Spinal cord (tissue), 10 donors: ENCODE results near the gene SUCLG2. TPM values are rescaled to one million over a fixed set of nuclear protein-coding genes. Genes with fewer than 3 reads are reported as not detected.

Experiments used
- DNase-seq, 6 donors: peaks; one replicate each; pipeline versions ENCODE4 v3.0.0 to v3.0.0-alpha.2; 2013 to 2015; ENCODE audit warnings: low spot score in 6 of 6, low read depth in 4 of 6
- H3K27ac ChIP-seq: one replicate; pipeline ENCODE4 v1.5.1; 2013; ENCODE audit warnings: low read depth, low read length, control low read depth
- H3K27me3 ChIP-seq: one replicate; pipeline ENCODE4 v1.6.1; 2013; ENCODE audit warnings: low read length; ENCODE audit not compliant: control insufficient read depth, insufficient read depth
- H3K36me3 ChIP-seq: one replicate; pipeline ENCODE4 v1.6.1; 2013; ENCODE audit warnings: low read length; ENCODE audit not compliant: control insufficient read depth, insufficient read depth
- H3K4me1 ChIP-seq: one replicate; pipeline ENCODE4 v1.6.1; 2013; ENCODE audit warnings: low read length; ENCODE audit not compliant: control insufficient read depth, insufficient read depth
- H3K4me3 ChIP-seq: one replicate; pipeline ENCODE4 v1.5.1; 2013; ENCODE audit warnings: low read depth, low read length, control low read depth
- H3K9me3 ChIP-seq: one replicate; pipeline ENCODE4 v1.6.1; 2013; ENCODE audit warnings: low read length; ENCODE audit not compliant: control insufficient read depth, insufficient read depth
- WGBS: methylation state at CpG from one replicate; pipeline ENCODE4 v1.1.5; 2013; ENCODE audit warnings: missing lambda C conversion rate; ENCODE audit not compliant: insufficient coverage; 5-methylcytosine and 5-hydroxymethylcytosine counted together
- polyA plus RNA-seq, 2 donors: library from polyadenylated mRNA; unstranded; fragments of 120-200 nt; gene quantifications; one replicate each; pipeline ENCODE4 v1.2.1, GENCODE V29; 2013; ENCODE audit not compliant: insufficient read length in 2 of 2
- total RNA-seq, 2 donors: library from RNA; depleted of rRNA in 1 of 2; stranded (reverse); fragments of 120-200 nt in 1 of 2; fragments of >200 nt in 1 of 2; gene quantifications; one replicate each; pipeline versions ENCODE4 v1.2.3 to v1.2.4, GENCODE V29; 2013 to 2014
- donor health status: healthy.

The SUCLG2 gene
- total and polyA plus RNA-seq, 4 donors, result 23.4 to 39.2 (median 26.8) TPM

DNA sequence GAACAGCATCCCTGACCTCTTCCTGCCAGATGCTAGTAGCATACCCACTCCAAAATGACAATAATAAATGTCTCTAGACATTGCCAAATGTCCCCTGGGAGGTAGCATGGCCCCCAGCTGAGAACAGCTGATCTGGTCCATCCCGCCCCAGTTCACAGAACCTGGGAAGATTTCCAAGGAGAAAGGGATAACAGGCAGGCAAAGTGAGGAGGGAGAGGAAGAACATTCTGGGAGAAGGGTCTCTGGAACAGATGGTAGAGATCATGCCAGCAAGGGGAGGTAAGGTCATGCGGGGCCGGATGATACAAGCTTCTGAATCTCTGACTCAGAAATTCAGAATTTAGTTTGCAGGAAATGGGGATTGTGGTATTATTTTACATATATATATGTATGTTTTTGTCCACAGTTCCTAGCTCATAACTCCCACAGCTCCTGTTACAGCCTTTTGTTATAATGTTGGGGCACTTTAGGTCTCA is 192.7 kb downstream of the SUCLG2 start:
- H3K4me1 ChIP-seq, result no peaks in the 10 kb centered on the region
- no peaks in the 10 kb centered on the region for H3K36me3 ChIP-seq
- H3K9me3 ChIP-seq, result no peaks in the 10 kb centered on the region
- peak in 1 of 6 donors; percentile 51 for DNase-seq
- WGBS, result 70% methylated on average over 1 of the region's 3 CpGs
- H3K4me3 ChIP-seq, result no peak overlapping the region
- H3K27ac ChIP-seq, result no peak overlapping the region
- no peaks in the 10 kb centered on the region for H3K27me3 ChIP-seq

DNA sequence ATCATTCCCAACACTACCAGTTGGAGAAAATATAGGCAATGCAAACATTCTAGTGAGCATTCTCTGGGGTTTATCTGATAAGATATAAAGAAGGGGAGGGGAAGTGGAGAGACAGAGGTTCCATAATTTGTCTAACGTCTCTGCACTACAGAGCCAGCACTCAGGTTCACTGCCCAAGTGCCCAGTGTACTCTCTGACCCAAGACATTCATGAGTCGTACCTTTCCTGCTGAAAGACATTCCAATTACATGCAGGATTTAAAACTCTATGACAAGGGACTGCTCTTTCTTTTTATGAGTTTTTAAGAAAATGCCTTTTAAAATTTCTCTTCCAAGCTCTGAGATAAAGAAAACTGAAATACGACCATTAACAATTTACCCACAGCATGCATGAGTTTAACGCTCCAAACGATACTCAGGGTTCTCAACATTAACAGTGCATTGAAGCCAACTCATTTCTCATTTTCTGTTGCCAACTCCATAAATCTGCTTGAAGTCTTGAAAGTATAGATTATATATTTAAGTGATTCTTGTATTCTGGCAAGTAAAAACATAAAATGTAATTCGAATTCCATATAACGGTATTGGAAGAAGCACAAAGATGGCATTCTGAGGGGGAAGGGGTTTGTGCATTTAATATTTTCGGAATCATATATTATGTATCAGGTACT is 193.4 kb downstream of the SUCLG2 start:
- DNase-seq, result peak in 1 of 6 donors; percentile 69
- Histone ChIP-seq H3K4me3 (no peak overlapping the region), H3K27ac (no peak overlapping the region), H3K36me3 (no peaks in the 10 kb centered on the region), H3K27me3 (no peaks in the 10 kb centered on the region), H3K4me1 (no peaks in the 10 kb centered on the region), H3K9me3 (no peaks in the 10 kb centered on the region)
- WGBS, result 50% methylated on average over 1 of the region's 8 CpGs

DNA sequence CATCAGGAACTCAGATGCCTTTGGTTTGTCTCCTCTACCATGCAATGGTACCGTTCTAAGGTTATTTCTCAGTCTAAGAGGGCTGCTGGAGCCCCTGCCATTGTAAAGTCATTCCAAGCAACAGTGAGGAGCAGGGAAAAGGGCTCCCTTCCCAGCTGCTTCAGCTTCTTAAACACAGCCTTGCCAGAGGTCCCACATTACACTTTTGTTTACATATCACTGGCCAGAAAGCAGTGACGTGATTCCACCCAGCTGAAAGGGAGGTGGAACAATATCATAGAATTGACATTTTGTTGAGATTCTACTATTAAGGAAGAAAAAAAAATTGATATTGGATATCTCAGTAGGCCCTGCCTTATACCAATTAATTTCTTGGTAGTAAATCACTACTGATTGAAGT is 194.6 kb downstream of the SUCLG2 start:
- no peaks in the 10 kb centered on the region for H3K36me3 ChIP-seq
- no peak overlapping the region for H3K27ac ChIP-seq
- DNase-seq, result no peak
- no peaks in the 10 kb centered on the region for H3K9me3 ChIP-seq
- H3K27me3 ChIP-seq, result no peaks in the 10 kb centered on the region
- H3K4me1 ChIP-seq, result no peaks in the 10 kb centered on the region
- no CpG with 5 or more reads among the region's 2 CpGs for WGBS
- H3K4me3 ChIP-seq, result no peak overlapping the region

DNA sequence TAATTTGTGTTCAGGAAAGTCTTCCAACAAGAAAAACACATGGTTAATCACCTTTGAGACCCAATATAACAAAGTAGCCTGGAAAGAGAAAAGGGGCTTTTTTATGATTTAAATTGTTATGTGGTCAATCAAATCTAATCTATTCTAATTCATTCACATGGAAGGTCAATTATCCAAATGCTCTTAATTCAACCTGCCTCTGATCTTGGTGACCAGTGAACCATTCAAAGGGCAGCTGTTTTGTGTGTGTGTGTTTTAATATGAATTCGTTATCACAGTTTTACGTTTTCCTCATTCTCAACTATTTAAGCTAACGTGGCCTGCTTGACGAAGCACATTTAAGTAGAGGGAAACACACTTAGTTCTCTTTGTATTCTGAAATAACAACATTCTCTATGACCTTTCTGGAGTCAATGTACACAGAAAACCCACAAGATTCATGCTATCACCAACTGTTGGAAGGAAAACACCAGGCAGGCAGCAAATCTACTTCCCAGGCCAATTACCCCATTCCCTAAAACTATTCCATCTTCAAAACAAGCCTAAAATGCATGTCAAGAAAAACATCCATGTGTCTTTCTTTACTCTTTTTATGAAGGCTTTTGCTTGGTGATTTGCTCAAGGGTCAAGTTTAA is 195.4 kb downstream of the SUCLG2 start:
- Histone ChIP-seq H3K27ac (no peak overlapping the region), H3K4me1 (no peaks in the 10 kb centered on the region), H3K4me3 (no peak overlapping the region), H3K27me3 (no peaks in the 10 kb centered on the region), H3K36me3 (no peaks in the 10 kb centered on the region), H3K9me3 (no peaks in the 10 kb centered on the region)
- DNase-seq, result peak in 2 of 6 donors; percentile 18
- 35% methylated on average over 2 of the region's 4 CpGs for WGBS

DNA sequence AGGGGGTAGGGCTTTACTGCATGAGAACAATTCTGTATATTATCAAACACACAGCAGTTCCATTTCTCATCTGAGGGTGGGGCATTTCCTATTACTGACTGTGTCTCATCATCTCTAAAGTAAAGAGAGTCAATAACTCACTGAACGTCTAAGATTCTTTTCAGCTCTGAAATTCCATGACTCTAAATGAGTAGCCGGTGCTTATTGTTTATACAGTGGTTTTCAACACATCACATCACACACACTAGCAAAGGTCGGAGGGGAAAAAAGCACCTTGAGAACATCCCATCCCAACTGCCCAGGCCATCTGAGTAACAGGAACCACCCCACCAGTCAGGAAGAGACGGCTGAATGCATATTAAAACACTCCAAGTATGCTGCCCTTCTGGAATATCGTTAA is 196.0 kb downstream of the SUCLG2 start:
- Histone ChIP-seq H3K36me3 (no peaks in the 10 kb centered on the region), H3K4me3 (no peak overlapping the region), H3K27me3 (no peaks in the 10 kb centered on the region), H3K9me3 (no peaks in the 10 kb centered on the region), H3K27ac (no peak overlapping the region), H3K4me1 (no peaks in the 10 kb centered on the region)
- DNase-seq, result no peak
- 64% methylated on average over 4 of the region's 5 CpGs for WGBS

DNA sequence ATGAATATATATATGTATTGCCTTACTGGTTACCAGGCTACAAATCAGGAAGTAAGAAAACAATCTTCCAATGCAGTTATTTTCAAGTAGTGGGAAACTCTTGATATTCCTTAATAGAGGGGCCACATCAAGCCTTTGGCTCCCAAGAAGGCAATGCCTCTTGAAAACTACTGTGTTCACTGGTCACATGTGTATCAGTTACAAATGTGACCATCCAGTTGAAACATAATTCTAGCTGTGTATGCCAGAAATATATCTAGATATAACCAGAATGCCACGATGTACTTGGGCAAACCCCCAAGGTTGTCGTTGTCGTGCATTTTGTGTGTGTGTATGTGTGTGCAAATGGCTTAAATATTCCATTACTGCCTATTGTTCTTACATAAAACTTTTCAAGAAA is 200.8 kb downstream of the SUCLG2 start:
- WGBS, result no CpG with 5 or more reads among the region's 3 CpGs
- Histone ChIP-seq H3K4me1 (no peaks in the 10 kb centered on the region), H3K27me3 (no peaks in the 10 kb centered on the region), H3K4me3 (no peak overlapping the region), H3K36me3 (no peaks in the 10 kb centered on the region), H3K9me3 (no peaks in the 10 kb centered on the region), H3K27ac (no peak overlapping the region)
- DNase-seq, result no peak

DNA sequence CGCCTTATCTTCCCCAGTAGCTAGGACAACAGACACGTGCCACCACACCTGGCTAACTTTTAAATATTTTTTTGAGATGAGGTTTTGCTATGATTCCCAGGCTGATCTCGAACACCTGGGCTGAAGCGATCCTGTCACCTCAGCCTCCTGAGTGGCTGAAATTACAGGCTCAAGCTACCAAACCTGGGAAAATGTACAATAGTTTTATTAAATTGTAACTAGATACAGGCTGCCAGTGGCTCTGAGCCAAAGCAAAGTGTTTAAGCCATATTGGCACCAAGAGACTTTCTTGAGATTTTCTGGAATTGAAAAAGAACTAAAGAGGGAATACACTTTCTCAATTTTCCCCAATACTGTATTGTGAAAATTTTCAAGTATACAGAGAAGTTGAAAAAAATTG is 204.3 kb downstream of the SUCLG2 start:
- peak in 2 of 6 donors; percentile 21 to 45 for DNase-seq
- no peaks in the 10 kb centered on the region for H3K27me3 ChIP-seq
- no peaks in the 10 kb centered on the region for H3K36me3 ChIP-seq
- H3K4me3 ChIP-seq, result no peak overlapping the region
- H3K4me1 ChIP-seq, result no peaks in the 10 kb centered on the region
- H3K9me3 ChIP-seq, result no peaks in the 10 kb centered on the region
- no peak overlapping the region for H3K27ac ChIP-seq
- WGBS, result no CpG with 5 or more reads among the region's 4 CpGs

DNA sequence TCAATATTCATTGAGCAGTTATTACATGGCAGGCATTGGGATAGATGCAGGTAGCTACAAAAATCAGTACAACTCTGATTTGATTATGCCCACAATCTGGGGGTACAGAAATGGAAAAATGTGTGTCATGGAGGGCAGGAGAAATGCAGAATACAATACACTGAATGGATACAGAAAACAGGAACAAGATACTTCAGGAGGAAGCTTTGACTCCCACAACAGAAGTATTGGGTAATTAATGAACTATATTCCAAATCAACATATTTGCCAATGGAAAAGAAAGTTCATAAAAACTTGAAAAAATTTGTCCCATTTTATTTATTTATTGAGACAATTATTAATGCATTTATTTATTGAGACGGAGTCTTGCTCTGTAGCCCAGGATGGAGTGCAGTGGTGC is 207.0 kb downstream of the SUCLG2 start:
- H3K36me3 ChIP-seq, result no peaks in the 10 kb centered on the region
- H3K27me3 ChIP-seq, result no peaks in the 10 kb centered on the region
- 100% methylated on average over 1 of the region's 1 CpG for WGBS
- H3K4me1 ChIP-seq, result no peaks in the 10 kb centered on the region
- no peaks in the 10 kb centered on the region for H3K9me3 ChIP-seq
- no peak overlapping the region for H3K4me3 ChIP-seq
- no peak for DNase-seq
- no peak overlapping the region for H3K27ac ChIP-seq

DNA sequence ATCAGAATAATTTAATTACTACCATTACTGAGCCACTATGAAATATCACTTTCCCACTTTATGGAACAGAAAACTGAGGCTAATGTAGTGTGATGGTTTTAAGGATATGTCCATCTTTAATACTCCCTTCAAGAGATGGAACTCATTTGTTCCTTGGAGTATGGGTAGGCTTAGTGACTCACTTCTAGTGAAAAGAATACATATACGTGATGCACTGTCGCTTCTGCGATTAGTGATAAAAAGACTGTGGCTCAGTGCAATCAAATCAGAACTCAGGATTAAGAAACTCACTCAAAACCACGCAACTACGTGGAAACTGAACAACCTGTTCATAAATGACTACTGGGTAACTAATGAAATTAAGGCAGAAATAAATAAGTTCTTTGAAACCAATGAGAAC is 216.6 kb downstream of the SUCLG2 start:
- WGBS, result no CpG with 5 or more reads among the region's 5 CpGs
- no peak overlapping the region for H3K4me3 ChIP-seq

DNA sequence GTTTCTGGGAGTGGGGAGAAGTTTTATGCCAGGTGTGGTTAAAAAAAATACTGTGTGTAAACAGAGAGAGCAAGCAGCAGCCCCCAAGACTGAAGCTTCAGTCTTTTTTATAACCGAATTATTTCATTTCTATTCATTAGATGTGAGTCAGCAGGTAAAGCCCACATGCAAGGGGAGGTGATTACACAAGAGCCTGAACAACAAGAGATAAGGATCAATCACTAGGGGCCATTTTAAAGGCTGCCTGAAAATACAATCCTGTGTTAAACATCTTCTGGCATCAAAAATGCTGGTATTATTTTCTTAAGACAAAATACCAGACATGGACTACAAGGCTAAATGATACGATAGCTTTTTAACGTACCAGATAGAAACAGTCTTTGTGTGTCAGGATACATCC is 217.3 kb downstream of the SUCLG2 start:
- Histone ChIP-seq H3K27me3 (no peaks in the 10 kb centered on the region), H3K4me3 (no peak overlapping the region), H3K27ac (no peak overlapping the region), H3K4me1 (no peaks in the 10 kb centered on the region), H3K9me3 (no peaks in the 10 kb centered on the region), H3K36me3 (no peaks in the 10 kb centered on the region)
- no CpG with 5 or more reads among the region's 3 CpGs for WGBS
- DNase-seq, result no peak

More for the DNA sequence above, 216.6 kb downstream of the SUCLG2 start:
- Histone ChIP-seq H3K4me1 (no peaks in the 10 kb centered on the region), H3K36me3 (no peaks in the 10 kb centered on the region), H3K9me3 (no peaks in the 10 kb centered on the region), H3K27ac (no peak overlapping the region), H3K27me3 (no peaks in the 10 kb centered on the region)
- no peak for DNase-seq
